H1 (cell line): ENCODE data around the gene GNAO1. TPM values are rescaled to one million over a fixed set of nuclear protein-coding genes. Genes with fewer than 3 reads are reported as not detected.
A peak's percentile ranks its signal among the peaks of the same experiment; 100 is the strongest.

Source experiments
- CTCF ChIA-PET: fragments of 300-600 bp; sonication (Branson Sonifier 250); formaldehyde crosslinking; loops from one replicate; lab custom pipeline; 2021; ENCODE audit not compliant: partially characterized antibody; lab: Charles Lee
- POLR2A ChIA-PET: fragments of 300-600 bp; sonication (Branson Sonifier 250); formaldehyde crosslinking; loops from one replicate; lab custom pipeline; 2021; ENCODE audit warnings: inconsistent platforms; ENCODE audit not compliant: partially characterized antibody; lab: Charles Lee
- DNase-seq, 2 experiments: peaks; one replicate each; pipeline versions ENCODE4 v3.0.0 to v3.0.0-alpha.2; 2010 to 2022; ENCODE audit warnings: low spot score in 2 of 2, low read depth in 1 of 2, mixed read lengths in 1 of 2
- FAIRE-seq: peaks from 2 replicates; lab custom pipeline; 2011; peaks lifted over from hg19 to GRCh38; lab: Jason Lieb, UNC
- H2AFZ ChIP-seq: 2 replicates; pipeline ENCODE4 v1.8.1; 2012; ENCODE audit warnings: low read length, inconsistent platforms
- H2AK5ac ChIP-seq: 2 replicates; pipeline ENCODE4 v1.6.1; 2013; ENCODE audit warnings: low read depth, low read length
- H2BK120ac ChIP-seq: replicated peaks from 2 replicates; pipeline ENCODE3; 2013; ENCODE audit warnings: low read depth, low read length, inconsistent platforms
- H2BK12ac ChIP-seq: 2 replicates; pipeline ENCODE4 v1.6.1; 2013; ENCODE audit warnings: low read depth, low read length
- H2BK15ac ChIP-seq: 2 replicates; pipeline ENCODE4 v1.6.1; 2013; ENCODE audit warnings: low read length
- H2BK20ac ChIP-seq: 2 replicates; pipeline ENCODE4 v1.6.1; 2013; ENCODE audit warnings: low read length
- H2BK5ac ChIP-seq: 2 replicates; pipeline ENCODE4 v1.6.1; 2013; ENCODE audit warnings: low read depth, low read length
- H3K14ac ChIP-seq: 2 replicates; pipeline ENCODE4 v1.6.1; 2013; ENCODE audit warnings: inconsistent platforms; ENCODE audit not compliant: insufficient read length
- H3K18ac ChIP-seq: 2 replicates; pipeline ENCODE4 v1.6.1; 2013; ENCODE audit warnings: low read length; ENCODE audit errors: extremely low read depth
- H3K23ac ChIP-seq: 2 replicates; pipeline ENCODE4 v1.6.1; 2013; ENCODE audit warnings: inconsistent platforms; ENCODE audit not compliant: insufficient read length
- H3K23me2 ChIP-seq: 2 replicates; pipeline ENCODE4 v1.6.1; 2013; ENCODE audit warnings: low read depth, low read length
- H3K27ac ChIP-seq: 2 replicates; pipeline ENCODE4 v1.6.1; 2011; ENCODE audit warnings: low read depth, low read length, inconsistent platforms
- H3K27me3 ChIP-seq, 4 experiments: replicated peaks in 1 of 4; 1 replicate in 1 of 4; 2 replicates in 3 of 4; pipeline versions ENCODE4 v1.6.1 to v1.8.1; 2011 to 2013; ENCODE audit warnings: low read length in 3 of 4, mild to moderate bottlenecking in 3 of 4, inconsistent platforms in 2 of 4, mixed read lengths in 2 of 4, moderate library complexity in 1 of 4; ENCODE audit not compliant: control insufficient read depth in 3 of 4, insufficient read depth in 3 of 4; ENCODE audit errors: extremely low read depth in 1 of 4
- H3K36me3 ChIP-seq, 4 experiments: 2 replicates each; pipeline versions ENCODE4 v1.6.1 to v1.8.1; 2011 to 2013; ENCODE audit warnings: mild to moderate bottlenecking in 4 of 4, low read length in 3 of 4, moderate library complexity in 2 of 4, control low read depth in 1 of 4, inconsistent platforms in 1 of 4; ENCODE audit not compliant: insufficient read depth in 4 of 4, control insufficient read depth in 2 of 4
- H3K4ac ChIP-seq: replicated peaks from 2 replicates; pipeline ENCODE3; 2013; ENCODE audit warnings: low read length, low read depth, mixed read lengths, inconsistent platforms; ENCODE audit not compliant: insufficient read length
- H3K4me1 ChIP-seq, 4 experiments: replicated peaks in 1 of 4; 1 replicate in 1 of 4; 2 replicates in 3 of 4; pipeline versions ENCODE4 v1.6.1 to v1.8.1; 2011 to 2013; ENCODE audit warnings: low read length in 3 of 4, inconsistent platforms in 2 of 4, mixed read lengths in 1 of 4; ENCODE audit not compliant: insufficient read depth in 4 of 4, control insufficient read depth in 3 of 4
- H3K4me2 ChIP-seq, 2 experiments: 2 replicates each; pipeline versions ENCODE4 v1.6.1 to v1.8.1; 2011 to 2013; ENCODE audit warnings: low read depth in 2 of 2, low read length in 2 of 2, control low read depth in 1 of 2, inconsistent platforms in 1 of 2, mild to moderate bottlenecking in 1 of 2; ENCODE audit not compliant: insufficient read depth in 1 of 2
- H3K4me3 ChIP-seq, 4 experiments: fragments of 200-600, 300-600 bp in 1 of 4; sonication (generic), shearing (Covaris generic), sonication (Bioruptor Twin) in 1 of 4; 2 replicates each; pipeline versions ENCODE4 v1.5.1 to v1.8.1; 2011 to 2016; ENCODE audit warnings: low read length in 4 of 4, low read depth in 3 of 4, control low read depth in 2 of 4, inconsistent platforms in 2 of 4, mild to moderate bottlenecking in 2 of 4, mixed read lengths in 1 of 4, moderate library complexity in 1 of 4; ENCODE audit not compliant: insufficient read depth in 2 of 4; ENCODE audit errors: extremely low read depth in 1 of 4
- H3K56ac ChIP-seq: replicated peaks from 2 replicates; pipeline ENCODE3; 2013; ENCODE audit warnings: low read depth, mild to moderate bottlenecking, mixed read lengths, low read length, inconsistent platforms; ENCODE audit not compliant: insufficient read length
- H3K79me1 ChIP-seq: 2 replicates; pipeline ENCODE4 v1.6.1; 2013; ENCODE audit warnings: low read depth, low read length, control low read depth
- H3K79me2 ChIP-seq, 2 experiments: 2 replicates each; pipeline versions ENCODE4 v1.6.1 to v1.8.1; 2012 to 2013; ENCODE audit warnings: low read length in 2 of 2, mild to moderate bottlenecking in 2 of 2, inconsistent platforms in 1 of 2; ENCODE audit not compliant: insufficient read depth in 2 of 2, control insufficient read depth in 1 of 2
- H3K9ac ChIP-seq, 4 experiments: replicated peaks in 1 of 4; 1 replicate in 1 of 4; 2 replicates in 3 of 4; pipeline versions ENCODE4 v1.6.1 to v1.8.1; 2011 to 2013; ENCODE audit warnings: low read depth in 3 of 4, low read length in 3 of 4, control low read depth in 2 of 4, mild to moderate bottlenecking in 2 of 4, moderate library complexity in 2 of 4, inconsistent platforms in 1 of 4; ENCODE audit errors: extremely low read depth in 1 of 4
- H3K9me3 ChIP-seq, 2 experiments: 2 replicates each; pipeline versions ENCODE4 v1.6.1 to v1.8.1; 2012 to 2013; ENCODE audit warnings: mild to moderate bottlenecking in 2 of 2, moderate library complexity in 2 of 2, control low read depth in 1 of 2, inconsistent platforms in 1 of 2, low read depth in 1 of 2, low read length in 1 of 2, mixed read lengths in 1 of 2; ENCODE audit not compliant: insufficient read depth in 2 of 2
- H4K20me1 ChIP-seq, 2 experiments: replicated peaks in 1 of 2; 2 replicates each; pipeline versions ENCODE3 to v1.8.1; 2011 to 2013; ENCODE audit warnings: inconsistent platforms in 2 of 2, low read length in 2 of 2, mild to moderate bottlenecking in 1 of 2; ENCODE audit not compliant: insufficient read depth in 2 of 2, control insufficient read depth in 1 of 2
- H4K5ac ChIP-seq: 2 replicates; pipeline ENCODE4 v1.6.1; 2013; ENCODE audit warnings: low read length, low read depth, mixed read lengths, inconsistent platforms; ENCODE audit not compliant: insufficient read length
- H4K8ac ChIP-seq: 2 replicates; pipeline ENCODE4 v1.8.0; 2013; ENCODE audit warnings: mild to moderate bottlenecking, moderate library complexity, low read length, inconsistent platforms; ENCODE audit not compliant: insufficient read depth; ENCODE audit errors: extremely low read depth
- H4K91ac ChIP-seq: replicated peaks from 2 replicates; pipeline ENCODE3; 2013; ENCODE audit warnings: low read length, mixed read lengths, inconsistent platforms; ENCODE audit not compliant: insufficient read length
- CBX8 ChIP-seq: fragments of 300-800, 300-1000 bp; sonication (generic); IDR thresholded peaks from 2 replicates; pipeline ENCODE4 v1.7.1; 2016; ENCODE audit warnings: low read depth, low read length, borderline replicate concordance
- CREB1 ChIP-seq: IDR thresholded peaks from 2 replicates; pipeline ENCODE4 v1.6.1; 2012; ENCODE audit warnings: inconsistent platforms
- EGR1 ChIP-seq: IDR thresholded peaks from 2 replicates; pipeline ENCODE4 v1.6.1; 2011; ENCODE audit warnings: low read depth, low read length, borderline replicate concordance
- GABPA ChIP-seq: IDR thresholded peaks from 2 replicates; pipeline ENCODE4 v1.6.1; 2011; ENCODE audit warnings: mild to moderate bottlenecking, low read length, moderate library complexity, borderline replicate concordance; ENCODE audit not compliant: insufficient read depth
- HDAC2 ChIP-seq, 2 experiments: fragments of 300-600 bp in 1 of 2; sonication (generic) in 1 of 2; IDR thresholded peaks; 2 replicates each; pipeline ENCODE4 v1.6.1; 2011 to 2012; ENCODE audit warnings: low read depth in 2 of 2, low read length in 2 of 2, mild to moderate bottlenecking in 2 of 2, moderate library complexity in 2 of 2, borderline replicate concordance in 1 of 2, inconsistent platforms in 1 of 2
- JUND ChIP-seq: IDR thresholded peaks from 2 replicates; pipeline ENCODE4 v1.6.1; 2011; ENCODE audit warnings: mild to moderate bottlenecking, improper control_type of control experiment, low read length
- KDM5A ChIP-seq: fragments of 200-600 bp; IDR thresholded peaks from 2 replicates; pipeline ENCODE4 v1.7.1; 2012; ENCODE audit warnings: mild to moderate bottlenecking, low read length, inconsistent platforms, mixed read lengths
- MAFK ChIP-seq: IDR thresholded peaks from 2 replicates; pipeline ENCODE4 v1.6.1; 2012; ENCODE audit warnings: low read depth, mild to moderate bottlenecking, improper control_type of control experiment, low read length
- MAX ChIP-seq: IDR thresholded peaks from 2 replicates; pipeline ENCODE4 v1.6.1; 2012; ENCODE audit warnings: inconsistent platforms
- RFX5 ChIP-seq: IDR thresholded peaks from 2 replicates; pipeline ENCODE4 v1.6.1; 2011; ENCODE audit warnings: low read depth, low read length, improper control_type of control experiment, borderline replicate concordance
- SP1 ChIP-seq: IDR thresholded peaks from 2 replicates; pipeline ENCODE4 v1.6.1; 2011; ENCODE audit warnings: low read depth, low read length
- SP2 ChIP-seq: IDR thresholded peaks from 2 replicates; pipeline ENCODE4 v1.6.1; 2012; ENCODE audit warnings: mild to moderate bottlenecking, low read length, inconsistent platforms
- YY1 ChIP-seq: IDR thresholded peaks from 2 replicates; pipeline ENCODE4 v1.6.1; 2011; ENCODE audit warnings: low read depth, mild to moderate bottlenecking, low read length
- WGBS, 2 experiments: shearing (Covaris generic) in 1 of 2; methylation state at CpG; one replicate each; pipeline versions ENCODE4 v1.1.6 to v1.1.7; 2013 to 2015; ENCODE audit warnings: low lambda C conversion rate in 2 of 2, mixed read lengths in 2 of 2, inconsistent platforms in 1 of 2, low coverage in 1 of 2, missing lambda C conversion rate in 1 of 2; ENCODE audit not compliant: insufficient replicate concordance in 2 of 2, insufficient coverage in 1 of 2, insufficient read length in 1 of 2; ENCODE audit errors: extremely low coverage in 1 of 2, missing lambda C conversion rate in 1 of 2; 5-methylcytosine and 5-hydroxymethylcytosine counted together
- polyA plus RNA-seq, 7 experiments: library from polyadenylated mRNA; depleted of rRNA in 3 of 7; stranded (reverse) in 5 of 7; unstranded in 2 of 7; fragments of >200 nt in 5 of 7; fragments of 200-250 nt in 2 of 7; gene quantifications; 1 replicate in 5 of 7; 2 replicates in 1 of 7; 4 replicates in 1 of 7; pipeline versions ENCODE4 v1.2.1 to v1.2.3, GENCODE V29; 2011 to 2013; ENCODE audit warnings: missing spikeins in 2 of 7, mixed read lengths in 2 of 7
- total RNA-seq: library from RNA; stranded (reverse); fragmentation: NEBNext Ultra II Directional; extraction: Animal tissue kit (Norgen Biotek cat#: 25700); gene quantifications from 2 replicates; pipeline ENCODE4 v1.2.1, GENCODE V29; 2021

Gene GNAO1
- total and polyA plus RNA-seq, 2 of the 8 experiments (the other 6 are each of a cell fraction or from before 2014, with no cell fraction given) = 6.7 to 34.4 TPM

- H3K79me2 ChIP-seq = peaks cover 0 to 16% of the 10 kb centered on the region in 2 experiments; a peak in 2 of 4 replicates
- no peak for TF ChIP-seq MAFK
- TF ChIP-seq SP1 = no peak
- TF ChIP-seq CREB1 = no peak
- TF ChIP-seq KDM5A = no peak
- TF ChIP-seq JUND = no peak
- no peak for TF ChIP-seq EGR1
- TF ChIP-seq HDAC2 (IDR thresholded peaks at IDR 0.05; ENCODE audit: borderline replicate concordance in 1 of 2, low read depth in 2 of 2, low read length in 2 of 2) = no peak
- no peak for TF ChIP-seq GABPA
- no peak for TF ChIP-seq YY1
- TF ChIP-seq MAX = no peak
- no peak for TF ChIP-seq RFX5
- no peak for TF ChIP-seq CBX8
- no peak for TF ChIP-seq SP2
These were observed 13.5 kb downstream of the GNAO1 start for GRCh38 chr16:56204816-56205215.

More at GRCh38 chr16:56204816-56205215, 13.5 kb downstream of the GNAO1 start:
- DNase-seq (no peak), FAIRE-seq (no peak)
- Histone ChIP-seq H2AK5ac (no peak overlapping the region), H3K9me3 (no peaks in the 10 kb centered on the region), H2BK20ac (0 out of 2 replicates have a peak overlapping the region, but pooled peaks have one; percentile 55), H3K4ac (no peak overlapping the region), H2AFZ (no peak overlapping the region), H4K8ac (no peak overlapping the region), H2BK12ac (no peak overlapping the region), H3K23me2 (no peaks in the 10 kb centered on the region), H3K27ac (no peak overlapping the region), H4K20me1 (no peaks in the 10 kb centered on the region), H4K91ac (no peak overlapping the region), H3K4me3 (no peak overlapping the region), H2BK120ac (no peak overlapping the region), H3K14ac (no peak overlapping the region), H3K4me2 (no peak overlapping the region), H3K23ac (no peak overlapping the region), H3K79me1 (peaks cover 8% of the 10 kb centered on the region), H3K56ac (no peak overlapping the region), H3K18ac (no peak overlapping the region), H3K27me3 (no peaks in the 10 kb centered on the region), H4K5ac (no peak overlapping the region), H3K36me3 (no peaks in the 10 kb centered on the region), H3K9ac (no peak overlapping the region), H2BK5ac (no peak overlapping the region), H2BK15ac (no peak overlapping the region), H3K4me1 (no peaks in the 10 kb centered on the region)
- ChIA-PET CTCF (interaction anchor here (1.3 to 3.2 kb wide), 5 partner anchors 41 to 163 kb away, joined by 3 to 14 read pairs (median 4); no protein-coding TSS in a partner anchor), POLR2A (no interaction called here)
- WGBS, 2 experiments = 86% methylated on average over 4 of the region's 4 CpGs; no CpG with 5 or more reads in 1 of the 2 experiments
